ENCODE data around the gene MANBA.

The MANBA gene

DNA sequence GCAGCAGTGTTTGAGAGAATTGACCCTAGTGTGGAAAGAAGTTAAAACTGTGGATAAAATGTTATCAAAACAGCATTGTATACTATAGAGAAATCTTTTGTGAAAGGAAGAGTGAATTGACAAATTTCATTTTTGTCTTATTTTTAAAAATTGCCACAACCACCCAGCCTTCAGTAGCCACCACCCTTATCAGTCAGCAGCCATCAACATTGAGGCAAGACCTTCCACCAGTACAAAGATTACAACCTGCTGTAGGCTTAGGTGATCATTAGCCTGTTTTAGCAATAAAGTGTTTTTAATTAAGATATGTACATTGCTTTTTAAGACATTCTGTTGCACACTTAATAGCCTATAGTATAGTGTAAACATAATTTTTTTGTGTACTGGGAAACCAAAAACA is 168.5 kb downstream of the MANBA start:
- DNase-seq (ENCODE audit: low spot score), result no peak

DNA sequence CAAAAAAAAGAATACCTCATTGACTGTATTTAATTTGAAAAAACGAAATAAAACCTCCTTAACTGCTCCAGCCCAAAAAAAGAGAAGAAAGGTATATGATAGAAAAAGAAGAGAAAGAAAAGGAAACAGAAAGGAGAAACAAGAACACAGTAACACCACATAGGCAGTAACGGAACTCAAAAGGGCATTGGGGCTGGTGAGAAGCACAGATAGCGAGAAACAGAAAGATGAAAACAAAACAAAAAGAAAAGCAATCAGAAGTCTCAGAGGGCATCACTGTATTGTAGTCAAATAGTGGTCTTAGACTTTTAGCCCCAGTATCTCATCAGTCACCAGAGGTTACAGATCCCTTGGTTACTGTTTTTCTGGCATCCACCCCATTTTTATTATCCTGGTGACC is 171.0 kb downstream of the MANBA start:
- DNase-seq (ENCODE audit: low spot score), result no peak

DNA sequence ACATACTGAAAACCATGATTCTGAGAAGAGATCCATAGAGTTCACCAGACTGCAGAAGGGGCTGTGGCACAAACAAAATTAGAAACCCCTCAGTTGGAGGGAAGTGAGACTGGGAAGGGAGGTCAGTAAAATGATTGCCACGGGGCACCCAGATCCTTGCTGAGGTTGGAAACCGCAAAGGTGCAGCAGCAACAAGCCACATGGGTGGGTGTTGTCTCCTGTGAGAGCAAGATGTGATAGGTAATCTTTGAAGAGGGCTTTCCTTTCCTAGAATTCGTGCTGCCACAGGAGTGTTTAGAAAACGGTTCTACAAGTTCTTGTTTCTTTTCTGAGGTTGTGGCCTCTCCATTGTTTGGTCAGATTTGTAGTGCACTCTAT is 174.1 kb downstream of the MANBA start:
- no peak for DNase-seq (ENCODE audit: low spot score)

DNA sequence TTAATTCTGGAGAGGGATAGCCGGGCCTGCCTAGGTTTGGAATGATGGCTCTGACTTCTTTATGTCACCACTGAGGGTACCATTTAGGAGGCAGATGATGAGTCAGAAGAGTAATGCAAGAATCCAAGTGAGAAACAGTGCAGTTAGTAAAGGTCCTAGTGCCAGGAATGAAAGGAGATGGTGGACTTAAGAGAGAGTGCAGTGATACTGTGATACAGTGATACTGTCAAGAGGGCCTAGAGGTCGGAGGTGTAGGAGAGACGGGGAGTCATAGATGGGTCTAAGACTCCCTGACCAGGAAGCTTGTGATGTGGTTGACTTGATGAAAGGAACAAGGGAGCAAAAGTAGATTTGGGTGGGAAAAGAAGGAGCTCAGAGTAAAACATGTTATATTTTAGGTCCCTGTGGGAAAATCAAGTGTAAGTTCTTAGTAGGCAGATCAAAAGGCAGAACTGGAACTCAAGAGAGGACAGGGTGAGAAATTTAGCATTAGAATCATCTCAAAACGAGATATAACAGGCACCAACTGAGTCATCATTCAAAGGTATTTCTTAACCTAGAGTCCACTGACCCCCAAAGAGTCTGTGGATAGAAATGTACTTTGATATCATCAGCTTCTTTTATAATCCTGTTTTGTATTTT is 174.6 kb downstream of the MANBA start:
- no peak for DNase-seq (ENCODE audit: low spot score)

DNA sequence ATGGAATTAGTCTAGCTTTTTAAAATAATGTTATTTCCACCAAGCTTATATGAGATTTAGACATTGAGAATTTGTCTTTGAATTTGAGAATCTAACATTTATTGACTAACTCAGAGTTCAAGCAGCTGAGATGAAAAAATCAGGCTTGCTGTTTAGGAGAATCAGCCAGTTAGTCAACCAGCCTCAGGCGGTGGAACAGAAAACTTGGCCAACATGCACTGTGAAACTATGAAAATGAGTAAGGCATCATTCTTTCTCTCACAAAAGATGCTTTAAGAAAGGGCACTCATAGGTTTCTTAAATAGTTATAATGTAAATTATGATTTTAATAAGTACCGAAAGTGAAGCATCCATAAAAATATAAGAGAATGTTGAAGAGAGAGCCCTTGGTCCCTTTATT is 175.4 kb downstream of the MANBA start:
- DNase-seq (ENCODE audit: low spot score), result no peak

DNA sequence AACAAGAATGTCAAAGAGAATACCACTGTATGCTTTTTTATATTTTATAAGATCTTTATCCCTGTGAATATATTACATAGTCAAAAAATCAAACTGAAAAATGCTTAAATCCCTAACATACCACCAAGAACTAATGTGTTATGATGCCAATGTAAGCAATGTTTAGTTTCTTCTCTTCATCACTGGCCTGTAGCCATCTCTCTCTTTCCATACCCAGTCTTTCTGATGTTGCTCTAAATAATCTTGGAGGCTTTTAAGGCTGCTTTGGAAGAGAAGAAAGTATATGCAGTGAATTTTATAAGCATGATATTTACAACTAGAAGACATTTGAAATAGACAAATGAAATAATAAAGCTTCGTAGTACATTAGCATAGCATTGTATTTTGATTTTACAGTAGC is 176.7 kb downstream of the MANBA start:
- no peak for DNase-seq (ENCODE audit: low spot score)

Data from GM03348 (cell line).